ENCODE measurements around the gene FAM219A.

Gene FAM219A

GRCh38 chr9:34450644-34451043, 7.7 kb downstream of the FAM219A start:
- DNase-seq (ENCODE audit: low read depth, low spot score): no peak
- POLR2A ChIA-PET: interaction anchor here (0.8 kb wide), 1 partner anchor 187 kb away, joined by 3 read pairs; the partner anchor contains the start of gene SIGMAR1
- CTCF ChIA-PET: interaction anchor here (1.2 to 2.0 kb wide), 5 partner anchors 12 to 250 kb away, joined by 3 to 7 read pairs (median 4); no protein-coding TSS in a partner anchor

GRCh38 chr9:34446951-34447350, 11.4 kb downstream of the FAM219A start:
- no peak for DNase-seq (ENCODE audit: low read depth, low spot score)
- ChIA-PET POLR2A (interaction anchor here (0.7 to 1.3 kb wide), 3 partner anchors 11 to 18 kb away, joined by 3 read pairs; partner anchors contain the start of genes DNAI1 and FAM219A), CTCF (interaction anchor here (1.1 to 6.1 kb wide), 10 partner anchors 9 to 168 kb away, joined by 3 to 52 read pairs (median 6); no protein-coding TSS in a partner anchor)
- TF ChIP-seq CTCF (IDR thresholded peaks at IDR 0.05; ENCODE audit: insufficient read depth, low read length, missing control alignments): no peak
- no peak overlapping the region for H3K4me3 ChIP-seq (ENCODE audit: low read depth, low read length)

More at GRCh38 chr9:34450644-34451043, 7.7 kb downstream of the FAM219A start:
- TF ChIP-seq CTCF (IDR thresholded peaks at IDR 0.05; ENCODE audit: insufficient read depth, low read length, missing control alignments): no peak
- H3K4me3 ChIP-seq (ENCODE audit: low read depth, low read length): no peak overlapping the region

GRCh38 chr9:34446468-34446891, 11.9 kb downstream of the FAM219A start:
- H3K4me3 ChIP-seq (ENCODE audit: low read depth, low read length): no peak overlapping the region
- ChIA-PET POLR2A (interaction anchor here (0.7 to 1.3 kb wide), 3 partner anchors 11 to 17 kb away, joined by 3 read pairs; partner anchors contain the start of genes DNAI1 and FAM219A), CTCF (interaction anchor here (1.1 to 6.1 kb wide), 10 partner anchors 8 to 169 kb away, joined by 3 to 52 read pairs (median 6); no protein-coding TSS in a partner anchor)
- TF ChIP-seq CTCF (IDR thresholded peaks at IDR 0.05; ENCODE audit: insufficient read depth, low read length, missing control alignments): no peak
- DNase-seq (ENCODE audit: low read depth, low spot score): no peak

GRCh38 chr9:34443976-34444375, 14.4 kb downstream of the FAM219A start:
- ChIA-PET CTCF (interaction anchor here (0.8 to 6.1 kb wide), 6 partner anchors 12 to 160 kb away, joined by 3 to 52 read pairs (median 11); no protein-coding TSS in a partner anchor), POLR2A (no interaction called here)
- H3K4me3 ChIP-seq (ENCODE audit: low read depth, low read length): no peak overlapping the region
- no peak for DNase-seq (ENCODE audit: low read depth, low spot score)
- no peak for TF ChIP-seq CTCF (IDR thresholded peaks at IDR 0.05; ENCODE audit: insufficient read depth, low read length, missing control alignments)

- CTCF ChIA-PET: interaction anchor here (0.8 to 6.1 kb wide), 6 partner anchors 12 to 160 kb away, joined by 3 to 52 read pairs (median 11); no protein-coding TSS in a partner anchor
- POLR2A ChIA-PET: no interaction called here
- DNase-seq (ENCODE audit: low read depth, low spot score): no peak
- no peak overlapping the region for H3K4me3 ChIP-seq (ENCODE audit: low read depth, low read length)
- TF ChIP-seq CTCF (IDR thresholded peaks at IDR 0.05; ENCODE audit: insufficient read depth, low read length, missing control alignments): no peak
Observed at GRCh38 chr9:34443533-34443932, 14.8 kb downstream of the FAM219A start.

- no peak for TF ChIP-seq CTCF (IDR thresholded peaks at IDR 0.05; ENCODE audit: insufficient read depth, low read length, missing control alignments)
- no peak for DNase-seq (ENCODE audit: low read depth, low spot score)
- no peak overlapping the region for H3K4me3 ChIP-seq (ENCODE audit: low read depth, low read length)
- ChIA-PET CTCF (interaction anchor here (3.9 to 6.1 kb wide), 3 partner anchors 13 to 59 kb away, joined by 17 to 52 read pairs (median 43); no protein-coding TSS in a partner anchor), POLR2A (no interaction called here)
Observed at GRCh38 chr9:34442770-34443169, 15.6 kb downstream of the FAM219A start.
